H1 (cell line): ENCODE results near the gene CP. TPM values are rescaled to one million over a fixed set of nuclear protein-coding genes. Genes with fewer than 3 reads are reported as not detected.

Experiments
- ATF2 ChIP-seq: IDR thresholded peaks from 2 replicates; pipeline ENCODE4 v1.6.1; 2012; ENCODE audit warnings: low read length, inconsistent platforms
- CHD7 ChIP-seq: fragments of 300-600 bp; sonication (generic); IDR thresholded peaks from 2 replicates; pipeline ENCODE4 v1.7.1; 2012; ENCODE audit warnings: low read length, moderate library complexity, mild to moderate bottlenecking, inconsistent platforms; ENCODE audit not compliant: insufficient replicate concordance
- JUN ChIP-seq: IDR thresholded peaks from 2 replicates; pipeline ENCODE4 v1.6.1; 2011; ENCODE audit warnings: low read depth, mild to moderate bottlenecking, improper control_type of control experiment, low read length
- NRF1 ChIP-seq: IDR thresholded peaks from 2 replicates; pipeline ENCODE4 v1.6.1; 2011; ENCODE audit warnings: mild to moderate bottlenecking, low read depth, low read length, improper control_type of control experiment
- TBP ChIP-seq: IDR thresholded peaks from 2 replicates; pipeline ENCODE4 v1.6.1; 2011; ENCODE audit warnings: low read depth, low read length, improper control_type of control experiment
- USF2 ChIP-seq: IDR thresholded peaks from 2 replicates; pipeline ENCODE4 v1.6.1; 2011; ENCODE audit warnings: low read length, improper control_type of control experiment
- ZNF274 ChIP-seq: IDR thresholded peaks from 2 replicates; pipeline ENCODE4 v1.7.0; 2012; ENCODE audit warnings: low read length, borderline replicate concordance; ENCODE audit errors: extremely low read depth
- polyA plus RNA-seq, 7 experiments: library from polyadenylated mRNA; depleted of rRNA in 3 of 7; stranded (reverse) in 5 of 7; unstranded in 2 of 7; fragments of >200 nt in 5 of 7; fragments of 200-250 nt in 2 of 7; gene quantifications; 1 replicate in 5 of 7; 2 replicates in 1 of 7; 4 replicates in 1 of 7; pipeline versions ENCODE4 v1.2.1 to v1.2.3, GENCODE V29; 2011 to 2013; ENCODE audit warnings: missing spikeins in 2 of 7, mixed read lengths in 2 of 7
- total RNA-seq: library from RNA; stranded (reverse); fragmentation: NEBNext Ultra II Directional; extraction: Animal tissue kit (Norgen Biotek cat#: 25700); gene quantifications from 2 replicates; pipeline ENCODE4 v1.2.1, GENCODE V29; 2021

The CP gene
- total and polyA plus RNA-seq, 2 of the 8 experiments (the other 6 are each of a cell fraction or from before 2014, with no cell fraction given) = 0.32 to 2.6 TPM

- TF ChIP-seq CHD7 = no peak
- TF ChIP-seq NRF1 = no peak
- no peak for TF ChIP-seq TBP
- no peak for TF ChIP-seq JUN
- no peak for TF ChIP-seq USF2
- no peak for TF ChIP-seq ZNF274
- TF ChIP-seq ATF2 = no peak
Measured at GRCh38 chr3:149216193-149216869, 5.3 kb downstream of the CP start (continued).
